SK-N-SH (cell line): ENCODE measurements around the gene TRAK1. TPM values are rescaled to one million over a fixed set of nuclear protein-coding genes. Genes with fewer than 3 reads are reported as not detected.

Experiments
- CTCF ChIA-PET: fragments of 300-600, 350-600 bp; formaldehyde crosslinking; extraction: SDS; loops from one replicate; lab custom pipeline; 2021; lab: Yijun Ruan, JAX
- POLR2A ChIA-PET: fragments of 350-600 bp; sonication (Branson Sonifier 250); formaldehyde crosslinking; extraction: SDS; loops from one replicate; lab custom pipeline; 2020; ENCODE audit warnings: antibody characterized with exemption, inconsistent platforms; lab: Yijun Ruan, JAX
- DNase-seq: peaks from one replicate; pipeline ENCODE4 v3.0.0; 2012
- H2AFZ ChIP-seq: fragments of 200-600 bp; sonication (generic); 2 replicates; pipeline ENCODE4 v1.8.1; 2016; ENCODE audit warnings: antibody characterized with exemption, mild to moderate bottlenecking, low read depth
- H3F3A ChIP-seq: fragments of 200-600 bp; sonication (generic); replicated peaks from 2 replicates; pipeline ENCODE3; 2016; ENCODE audit warnings: antibody characterized with exemption, mild to moderate bottlenecking; ENCODE audit not compliant: insufficient read depth
- H3K27ac ChIP-seq, 2 experiments: fragments of 200-500 bp in 1 of 2; fragments of 200-600 bp in 1 of 2; sonication (Bioruptor generic) in 1 of 2; sonication (generic), shearing (Covaris generic) in 1 of 2; 2 replicates each; pipeline versions ENCODE4 v1.5.1 to v1.6.1; 2014 to 2016; ENCODE audit warnings: low read depth in 2 of 2, inconsistent platforms in 1 of 2, low read length in 1 of 2, mild to moderate bottlenecking in 1 of 2, mixed read lengths in 1 of 2
- H3K27me3 ChIP-seq: fragments of 200-600 bp; sonication (generic), shearing (Covaris generic); 2 replicates; pipeline ENCODE4 v1.6.1; 2016; ENCODE audit warnings: mixed run types; ENCODE audit not compliant: insufficient read depth
- H3K36me3 ChIP-seq, 2 experiments: fragments of 200-500 bp in 1 of 2; fragments of 200-600 bp in 1 of 2; sonication (Bioruptor generic) in 1 of 2; sonication (generic) in 1 of 2; replicated peaks in 1 of 2; 2 replicates each; pipeline versions ENCODE3 to v1.5.1; 2014 to 2016; ENCODE audit warnings: low read length in 1 of 2, mild to moderate bottlenecking in 1 of 2; ENCODE audit not compliant: insufficient read depth in 2 of 2, control insufficient read depth in 1 of 2
- H3K4me1 ChIP-seq, 2 experiments: fragments of 200-500 bp in 1 of 2; fragments of 200-600 bp in 1 of 2; sonication (Bioruptor generic) in 1 of 2; sonication (generic), shearing (Covaris generic) in 1 of 2; 2 replicates each; pipeline versions ENCODE4 v1.5.1 to v1.6.1; 2014 to 2016; ENCODE audit warnings: low read depth in 1 of 2, low read length in 1 of 2, mixed run types in 1 of 2; ENCODE audit not compliant: insufficient read depth in 2 of 2, control insufficient read depth in 1 of 2
- H3K4me2 ChIP-seq: fragments of 200-600 bp; sonication (generic), shearing (Covaris generic); 2 replicates; pipeline ENCODE4 v1.6.1; 2017; ENCODE audit warnings: mixed run types
- H3K4me3 ChIP-seq, 2 experiments: fragments of 200-500 bp in 1 of 2; fragments of 200-600 bp in 1 of 2; sonication (Bioruptor generic) in 1 of 2; sonication (generic), shearing (Covaris generic) in 1 of 2; 2 replicates each; pipeline versions ENCODE4 v1.5.1 to v1.8.1; 2014 to 2016; ENCODE audit warnings: low read depth in 2 of 2, inconsistent platforms in 1 of 2, low read length in 1 of 2, mild to moderate bottlenecking in 1 of 2, mixed read lengths in 1 of 2, moderate library complexity in 1 of 2
- H3K79me2 ChIP-seq: fragments of 200-600 bp; sonication (generic); 2 replicates; pipeline ENCODE4 v1.8.1; 2017; ENCODE audit warnings: mild to moderate bottlenecking; ENCODE audit not compliant: insufficient read depth
- H3K9ac ChIP-seq: fragments of 200-600 bp; sonication (generic); 2 replicates; pipeline ENCODE4 v1.6.1; 2017; ENCODE audit warnings: mixed run types
- H3K9me2 ChIP-seq: fragments of 200-600 bp; sonication (generic); 2 replicates; pipeline ENCODE4 v1.6.1; 2017; ENCODE audit warnings: mixed run types
- H3K9me3 ChIP-seq: fragments of 200-600 bp; sonication (generic); 2 replicates; pipeline ENCODE4 v1.6.1; 2017; ENCODE audit warnings: mixed run types, mild to moderate bottlenecking, moderate library complexity
- H4K20me1 ChIP-seq: fragments of 200-600 bp; sonication (generic); 2 replicates; pipeline ENCODE4 v1.6.1; 2017; ENCODE audit warnings: mild to moderate bottlenecking, mixed run types; ENCODE audit not compliant: insufficient read depth
- CHD2 ChIP-seq: fragments of 150-350 bp; IDR thresholded peaks from 2 replicates; pipeline ENCODE4 v1.6.1; 2018; ENCODE audit warnings: low read length; ENCODE audit not compliant: partially characterized antibody
- EP300 ChIP-seq, 2 experiments: IDR thresholded peaks; 2 replicates each; pipeline versions ENCODE4 v1.4.0 to v1.6.1; 2012; ENCODE audit warnings: borderline replicate concordance in 1 of 2, low read depth in 1 of 2, low read length in 1 of 2
- EZH2phosphoT487 ChIP-seq: fragments of 200-600 bp; sonication (generic); IDR thresholded peaks from 2 replicates; pipeline ENCODE4 v1.6.1; 2017; ENCODE audit warnings: low read depth, mixed run types, mild to moderate bottlenecking, antibody characterized with exemption, moderate library complexity, borderline replicate concordance
- FOSL2 ChIP-seq: IDR thresholded peaks from 2 replicates; pipeline ENCODE4 v1.4.0; 2012; ENCODE audit warnings: low read depth, mild to moderate bottlenecking, moderate library complexity, borderline replicate concordance
- FOXM1 ChIP-seq: IDR thresholded peaks from 2 replicates; pipeline ENCODE4 v1.4.0; 2012; ENCODE audit warnings: low read depth, mild to moderate bottlenecking
- GATA2 ChIP-seq: sonication (generic); formaldehyde crosslinking; IDR thresholded peaks from 2 replicates; pipeline ENCODE4 v1.5.0; 2020; ENCODE audit warnings: mild to moderate bottlenecking, missing genetic modification reagents
- JUND ChIP-seq: IDR thresholded peaks from 2 replicates; pipeline ENCODE4 v1.4.0; 2012
- MXI1 ChIP-seq: IDR thresholded peaks from 2 replicates; pipeline ENCODE4 v1.6.1; 2012; ENCODE audit warnings: mild to moderate bottlenecking, low read depth, low read length, improper control_type of control experiment
- NRF1 ChIP-seq: IDR thresholded peaks from 2 replicates; pipeline ENCODE4 v1.6.1; 2012; ENCODE audit warnings: low read depth, mild to moderate bottlenecking, low read length
- RAD21 ChIP-seq: IDR thresholded peaks from 2 replicates; pipeline ENCODE4 v1.6.1; 2012; ENCODE audit warnings: mild to moderate bottlenecking, low read length
- RFX5 ChIP-seq: IDR thresholded peaks from 2 replicates; pipeline ENCODE4 v1.6.1; 2012; ENCODE audit warnings: mild to moderate bottlenecking, improper control_type of control experiment, low read length
- RXRA ChIP-seq: IDR thresholded peaks from 2 replicates; pipeline ENCODE4 v1.4.0; 2012; ENCODE audit warnings: low read depth, mild to moderate bottlenecking, borderline replicate concordance
- SIN3A ChIP-seq: IDR thresholded peaks from 2 replicates; pipeline ENCODE4 v1.6.1; 2012; ENCODE audit warnings: low read depth, mild to moderate bottlenecking, low read length, moderate library complexity, borderline replicate concordance
- TAF1 ChIP-seq: IDR thresholded peaks from 2 replicates; pipeline ENCODE4 v1.6.1; 2012; ENCODE audit warnings: low read depth, mild to moderate bottlenecking, low read length, moderate library complexity, borderline replicate concordance
- YY1 ChIP-seq: IDR thresholded peaks from 2 replicates; pipeline ENCODE4 v1.4.0; 2012; ENCODE audit warnings: low read depth, mild to moderate bottlenecking
- WGBS: methylation state at CpG from one replicate; pipeline ENCODE4 v1.1.6; 2017; ENCODE audit warnings: low lambda C conversion rate; 5-methylcytosine and 5-hydroxymethylcytosine counted together
- polyA plus RNA-seq, 3 experiments: library from polyadenylated mRNA; depleted of rRNA; stranded (reverse); fragments of >200 nt; gene quantifications; 2 replicates each; pipeline ENCODE4 v1.2.3, GENCODE V29; 2012
- TF ChIP-seq, protein P1 (sequence below): IDR thresholded peaks from 2 replicates; pipeline ENCODE4 v1.4.0; 2012; ENCODE audit warnings: low read depth, borderline replicate concordance
- TF ChIP-seq, protein P2 (sequence below): IDR thresholded peaks from 2 replicates; pipeline ENCODE4; 2012
- TF ChIP-seq, protein P3 (sequence below): fragments of 200-600 bp; sonication (generic); IDR thresholded peaks from 2 replicates; pipeline ENCODE4 v1.6.1; 2017; ENCODE audit warnings: antibody characterized with exemption, mild to moderate bottlenecking, moderate library complexity
- TF ChIP-seq, protein P4 (sequence below): fragments of 150-350 bp; IDR thresholded peaks from 2 replicates; pipeline ENCODE4 v1.6.1; 2017; ENCODE audit warnings: antibody characterized with exemption, low read length, low read depth, borderline replicate concordance

The TRAK1 gene
- polyA plus RNA-seq, 1 of the 3 experiments (the other 2 are of a cell fraction): 12.5 TPM

DNA sequence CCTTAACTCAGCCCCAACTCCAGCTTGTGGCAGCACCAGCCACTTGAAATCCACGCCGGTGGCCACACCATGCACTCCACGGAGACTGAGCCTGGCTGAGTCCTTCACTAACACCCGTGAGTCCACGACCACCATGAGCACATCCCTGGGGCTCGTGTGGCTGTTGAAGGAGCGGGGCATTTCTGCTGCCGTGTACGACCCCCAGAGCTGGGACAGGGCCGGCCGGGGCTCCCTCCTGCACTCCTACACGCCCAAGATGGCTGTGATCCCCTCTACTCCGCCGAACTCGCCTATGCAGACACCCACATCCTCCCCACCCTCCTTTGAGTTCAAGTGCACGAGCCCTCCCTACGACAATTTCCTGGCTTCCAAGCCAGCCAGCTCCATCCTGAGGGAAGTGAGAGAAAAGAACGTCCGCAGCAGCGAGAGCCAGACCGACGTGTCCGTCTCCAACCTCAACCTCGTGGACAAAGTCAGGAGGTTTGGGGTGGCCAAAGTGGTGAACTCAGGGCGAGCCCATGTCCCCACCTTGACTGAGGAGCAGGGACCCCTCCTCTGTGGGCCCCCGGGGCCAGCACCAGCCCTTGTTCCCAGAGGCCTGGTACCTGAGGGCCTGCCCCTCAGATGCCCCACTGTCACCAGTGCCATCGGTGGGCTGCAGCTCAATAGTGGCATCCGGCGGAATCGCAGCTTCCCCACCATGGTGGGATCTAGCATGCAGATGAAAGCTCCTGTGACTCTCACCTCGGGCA lies 132.0 kb downstream of the TRAK1 start:
- TF ChIP-seq, protein P1, sequence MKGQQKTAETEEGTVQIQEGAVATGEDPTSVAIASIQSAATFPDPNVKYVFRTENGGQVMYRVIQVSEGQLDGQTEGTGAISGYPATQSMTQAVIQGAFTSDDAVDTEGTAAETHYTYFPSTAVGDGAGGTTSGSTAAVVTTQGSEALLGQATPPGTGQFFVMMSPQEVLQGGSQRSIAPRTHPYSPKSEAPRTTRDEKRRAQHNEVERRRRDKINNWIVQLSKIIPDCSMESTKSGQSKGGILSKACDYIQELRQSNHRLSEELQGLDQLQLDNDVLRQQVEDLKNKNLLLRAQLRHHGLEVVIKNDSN: no peak
- TF ChIP-seq RFX5 (no peak), EP300 (IDR thresholded peaks at IDR 0.05; ENCODE audit: borderline replicate concordance in 1 of 2, low read depth in 1 of 2, low read length in 1 of 2) (no peak), SIN3A (no peak), NRF1 (no peak), EZH2phosphoT487 (no peak), RAD21 (no peak), RXRA (no peak), YY1 (no peak), CHD2 (no peak), GATA2 (CRISPR knock-in tag) (no peak), FOSL2 (no peak), TAF1 (no peak), MXI1 (no peak), JUND (no peak), FOXM1 (no peak)
- TF ChIP-seq, protein P2, sequence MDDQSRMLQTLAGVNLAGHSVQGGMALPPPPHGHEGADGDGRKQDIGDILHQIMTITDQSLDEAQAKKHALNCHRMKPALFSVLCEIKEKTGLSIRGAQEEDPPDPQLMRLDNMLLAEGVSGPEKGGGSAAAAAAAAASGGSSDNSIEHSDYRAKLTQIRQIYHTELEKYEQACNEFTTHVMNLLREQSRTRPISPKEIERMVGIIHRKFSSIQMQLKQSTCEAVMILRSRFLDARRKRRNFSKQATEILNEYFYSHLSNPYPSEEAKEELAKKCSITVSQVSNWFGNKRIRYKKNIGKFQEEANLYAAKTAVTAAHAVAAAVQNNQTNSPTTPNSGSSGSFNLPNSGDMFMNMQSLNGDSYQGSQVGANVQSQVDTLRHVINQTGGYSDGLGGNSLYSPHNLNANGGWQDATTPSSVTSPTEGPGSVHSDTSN: no peak
- TF ChIP-seq, protein P3, sequence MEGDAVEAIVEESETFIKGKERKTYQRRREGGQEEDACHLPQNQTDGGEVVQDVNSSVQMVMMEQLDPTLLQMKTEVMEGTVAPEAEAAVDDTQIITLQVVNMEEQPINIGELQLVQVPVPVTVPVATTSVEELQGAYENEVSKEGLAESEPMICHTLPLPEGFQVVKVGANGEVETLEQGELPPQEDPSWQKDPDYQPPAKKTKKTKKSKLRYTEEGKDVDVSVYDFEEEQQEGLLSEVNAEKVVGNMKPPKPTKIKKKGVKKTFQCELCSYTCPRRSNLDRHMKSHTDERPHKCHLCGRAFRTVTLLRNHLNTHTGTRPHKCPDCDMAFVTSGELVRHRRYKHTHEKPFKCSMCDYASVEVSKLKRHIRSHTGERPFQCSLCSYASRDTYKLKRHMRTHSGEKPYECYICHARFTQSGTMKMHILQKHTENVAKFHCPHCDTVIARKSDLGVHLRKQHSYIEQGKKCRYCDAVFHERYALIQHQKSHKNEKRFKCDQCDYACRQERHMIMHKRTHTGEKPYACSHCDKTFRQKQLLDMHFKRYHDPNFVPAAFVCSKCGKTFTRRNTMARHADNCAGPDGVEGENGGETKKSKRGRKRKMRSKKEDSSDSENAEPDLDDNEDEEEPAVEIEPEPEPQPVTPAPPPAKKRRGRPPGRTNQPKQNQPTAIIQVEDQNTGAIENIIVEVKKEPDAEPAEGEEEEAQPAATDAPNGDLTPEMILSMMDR: no peak
- TF ChIP-seq, protein P4, sequence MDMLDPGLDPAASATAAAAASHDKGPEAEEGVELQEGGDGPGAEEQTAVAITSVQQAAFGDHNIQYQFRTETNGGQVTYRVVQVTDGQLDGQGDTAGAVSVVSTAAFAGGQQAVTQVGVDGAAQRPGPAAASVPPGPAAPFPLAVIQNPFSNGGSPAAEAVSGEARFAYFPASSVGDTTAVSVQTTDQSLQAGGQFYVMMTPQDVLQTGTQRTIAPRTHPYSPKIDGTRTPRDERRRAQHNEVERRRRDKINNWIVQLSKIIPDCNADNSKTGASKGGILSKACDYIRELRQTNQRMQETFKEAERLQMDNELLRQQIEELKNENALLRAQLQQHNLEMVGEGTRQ: no peak
- H3K36me3 ChIP-seq: peaks cover 0 to 25% of the 10 kb centered on the region in 2 experiments
- H3K4me2 ChIP-seq: no peak overlapping the region
- no peak for DNase-seq
- H2AFZ ChIP-seq: no peak overlapping the region
- H3K9ac ChIP-seq: no peak overlapping the region
- no peaks in the 10 kb centered on the region for H3K9me3 ChIP-seq
- H3K4me1 ChIP-seq: no peaks in the 10 kb centered on the region
- no peak overlapping the region for H3K4me3 ChIP-seq
- no peak overlapping the region for H3K27ac ChIP-seq
- no peaks in the 10 kb centered on the region for H4K20me1 ChIP-seq
- H3K27me3 ChIP-seq: no peaks in the 10 kb centered on the region
- no peaks in the 10 kb centered on the region for H3K9me2 ChIP-seq
- H3F3A ChIP-seq: no peaks in the 10 kb centered on the region
- no peaks in the 10 kb centered on the region for H3K79me2 ChIP-seq
- ChIA-PET POLR2A (no interaction called here), CTCF (interaction anchor here (0.6 to 3.2 kb wide), 6 partner anchors 9 to 324 kb away, joined by 3 to 10 read pairs (median 3); no protein-coding TSS in a partner anchor)
- 96% methylated on average over 23 of the region's 31 CpGs for WGBS
